Fibroblast of mammary gland (primary cell): ENCODE measurements around the gene MBD3.

Experiments used
- DNase-seq: peaks from one replicate; pipeline ENCODE4 v3.0.0-alpha.2; 2010; ENCODE audit warnings: low read depth
- H3K4me3 ChIP-seq: 2 replicates; pipeline ENCODE4 v1.5.1; 2011; ENCODE audit warnings: low read depth, mild to moderate bottlenecking, low read length, moderate library complexity; ENCODE audit not compliant: control insufficient read depth
- TF ChIP-seq, protein P1 (sequence below): conservative IDR thresholded peaks from 2 replicates; pipeline ENCODE4 v1.5.1; 2011; ENCODE audit warnings: low read depth, low read length, inconsistent platforms; ENCODE audit not compliant: control insufficient read depth, insufficient read depth

MBD3 gene

DNA sequence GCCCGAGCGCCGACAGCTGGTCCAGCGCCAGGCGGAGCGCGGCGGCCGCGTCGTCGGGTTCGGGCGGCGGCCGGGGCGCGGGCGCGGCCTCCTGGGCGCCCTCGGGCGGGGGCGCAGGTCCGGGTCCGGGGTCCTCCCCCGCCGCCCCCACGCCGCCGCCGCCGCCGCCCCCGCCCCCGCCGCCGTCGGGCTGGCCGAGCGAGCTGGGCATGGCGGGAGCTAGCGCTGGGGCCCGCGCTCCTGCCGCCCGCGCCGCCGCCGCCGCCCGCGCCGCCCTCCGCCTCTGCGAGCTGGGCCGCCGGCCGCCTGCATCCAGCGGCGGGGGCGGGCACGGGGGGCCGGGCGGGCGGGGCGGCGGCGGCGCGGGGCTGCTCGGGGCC, 24.8 kb downstream of the MBD3 start:
- TF ChIP-seq, protein P1, sequence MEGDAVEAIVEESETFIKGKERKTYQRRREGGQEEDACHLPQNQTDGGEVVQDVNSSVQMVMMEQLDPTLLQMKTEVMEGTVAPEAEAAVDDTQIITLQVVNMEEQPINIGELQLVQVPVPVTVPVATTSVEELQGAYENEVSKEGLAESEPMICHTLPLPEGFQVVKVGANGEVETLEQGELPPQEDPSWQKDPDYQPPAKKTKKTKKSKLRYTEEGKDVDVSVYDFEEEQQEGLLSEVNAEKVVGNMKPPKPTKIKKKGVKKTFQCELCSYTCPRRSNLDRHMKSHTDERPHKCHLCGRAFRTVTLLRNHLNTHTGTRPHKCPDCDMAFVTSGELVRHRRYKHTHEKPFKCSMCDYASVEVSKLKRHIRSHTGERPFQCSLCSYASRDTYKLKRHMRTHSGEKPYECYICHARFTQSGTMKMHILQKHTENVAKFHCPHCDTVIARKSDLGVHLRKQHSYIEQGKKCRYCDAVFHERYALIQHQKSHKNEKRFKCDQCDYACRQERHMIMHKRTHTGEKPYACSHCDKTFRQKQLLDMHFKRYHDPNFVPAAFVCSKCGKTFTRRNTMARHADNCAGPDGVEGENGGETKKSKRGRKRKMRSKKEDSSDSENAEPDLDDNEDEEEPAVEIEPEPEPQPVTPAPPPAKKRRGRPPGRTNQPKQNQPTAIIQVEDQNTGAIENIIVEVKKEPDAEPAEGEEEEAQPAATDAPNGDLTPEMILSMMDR: no peak
- no peak for DNase-seq
- H3K4me3 ChIP-seq: no peak overlapping the region

DNA sequence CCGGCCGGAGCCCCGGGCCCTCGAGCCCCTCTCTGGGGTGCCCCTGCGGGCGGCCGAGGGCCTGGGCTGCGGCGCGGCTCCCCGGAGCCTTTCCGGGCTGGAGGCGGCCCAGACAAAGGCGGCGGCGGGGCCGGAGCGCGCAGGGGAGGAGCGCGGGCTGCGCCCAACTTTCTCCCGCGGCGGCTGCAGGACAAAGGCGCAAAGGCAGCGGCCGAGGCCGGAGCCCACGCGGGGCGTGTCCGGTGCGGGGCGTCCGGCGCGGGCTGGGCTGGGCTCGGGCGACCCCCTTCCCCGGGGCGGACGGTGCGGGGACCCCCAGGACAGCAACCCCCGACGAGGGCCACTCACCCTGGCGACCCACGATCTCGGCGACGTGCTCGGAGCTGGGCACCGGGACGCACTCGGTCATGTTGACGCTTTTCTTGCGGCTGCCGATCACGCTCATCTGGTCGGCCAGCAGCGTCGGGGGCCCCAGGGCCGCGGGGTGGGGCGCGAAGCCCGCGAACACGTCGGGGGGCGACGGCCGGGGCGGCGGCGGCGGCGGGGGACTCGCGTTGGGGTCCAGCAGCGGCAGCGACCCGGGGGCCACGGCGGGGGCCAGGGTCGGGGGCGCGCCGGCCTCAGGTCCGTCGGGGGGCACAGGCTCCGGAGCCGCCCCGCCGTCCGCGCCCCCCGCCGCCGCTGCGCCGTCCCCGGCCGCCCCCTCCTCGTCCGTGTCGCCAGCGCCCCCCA, 25.4 kb downstream of the MBD3 start:
- peak overlapping the region; percentile 62 for H3K4me3 ChIP-seq
- TF ChIP-seq, protein P1: no peak
- DNase-seq: no peak

DNA sequence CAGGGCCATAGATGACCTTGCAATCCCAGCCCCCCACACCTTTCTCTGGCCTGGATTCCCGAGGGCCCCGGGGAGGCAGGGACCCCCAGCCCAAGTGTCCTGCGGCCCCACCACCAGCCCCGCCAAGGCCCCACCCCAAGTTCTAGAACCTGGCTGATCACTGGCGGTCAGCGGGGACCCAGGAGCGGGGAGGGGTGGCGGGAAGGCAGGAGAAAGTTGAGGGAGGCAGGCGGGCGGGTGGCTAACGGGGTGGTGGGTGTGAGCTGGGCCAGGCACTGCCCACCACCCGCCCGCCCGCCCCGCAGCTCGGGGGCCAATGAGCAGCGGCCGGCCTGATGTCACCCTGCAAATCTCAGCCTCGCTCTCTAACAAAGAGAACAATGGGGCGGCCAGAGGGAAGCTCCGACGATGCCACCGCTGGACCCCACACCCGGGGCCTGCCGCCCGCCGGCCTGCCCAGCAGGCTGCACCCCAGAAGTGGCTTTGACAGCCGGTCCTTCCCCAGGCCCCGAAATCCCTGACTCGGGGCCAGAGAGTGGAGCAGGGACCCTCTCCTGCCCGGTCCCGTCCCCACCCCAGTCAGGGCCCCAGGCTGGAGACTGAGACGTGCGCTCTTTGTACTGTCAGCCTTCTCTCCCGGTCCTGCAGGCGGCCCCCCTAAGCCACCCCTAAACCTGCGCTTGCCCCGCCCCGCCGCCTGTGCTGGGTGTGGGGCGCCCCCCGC, 26.1 kb downstream of the MBD3 start:
- peak overlapping the region; percentile 62 for H3K4me3 ChIP-seq
- DNase-seq: peak; percentile 66
- TF ChIP-seq, protein P1: no peak

DNA sequence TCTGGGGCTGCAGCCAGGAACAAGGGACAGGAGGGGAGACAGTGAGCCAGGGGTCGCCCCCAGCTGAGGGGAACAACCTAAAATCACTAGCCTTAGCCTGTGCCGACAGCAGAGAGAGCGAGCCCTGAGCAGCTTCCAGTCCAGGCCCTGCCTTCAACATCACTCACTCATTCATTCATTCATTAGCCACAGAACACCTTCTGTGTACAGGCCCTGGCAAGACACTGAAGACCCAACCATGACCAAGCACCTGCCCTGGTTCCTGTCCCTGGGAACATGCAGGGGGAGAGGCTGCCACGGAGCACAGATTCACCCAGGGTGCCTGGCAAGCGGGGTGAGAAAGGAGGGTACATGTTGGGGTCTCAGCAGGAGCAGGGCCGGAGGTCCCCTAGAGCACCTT, 29.4 kb downstream of the MBD3 start:
- DNase-seq: no peak
- no peak overlapping the region for H3K4me3 ChIP-seq
- TF ChIP-seq, protein P1: no peak

DNA sequence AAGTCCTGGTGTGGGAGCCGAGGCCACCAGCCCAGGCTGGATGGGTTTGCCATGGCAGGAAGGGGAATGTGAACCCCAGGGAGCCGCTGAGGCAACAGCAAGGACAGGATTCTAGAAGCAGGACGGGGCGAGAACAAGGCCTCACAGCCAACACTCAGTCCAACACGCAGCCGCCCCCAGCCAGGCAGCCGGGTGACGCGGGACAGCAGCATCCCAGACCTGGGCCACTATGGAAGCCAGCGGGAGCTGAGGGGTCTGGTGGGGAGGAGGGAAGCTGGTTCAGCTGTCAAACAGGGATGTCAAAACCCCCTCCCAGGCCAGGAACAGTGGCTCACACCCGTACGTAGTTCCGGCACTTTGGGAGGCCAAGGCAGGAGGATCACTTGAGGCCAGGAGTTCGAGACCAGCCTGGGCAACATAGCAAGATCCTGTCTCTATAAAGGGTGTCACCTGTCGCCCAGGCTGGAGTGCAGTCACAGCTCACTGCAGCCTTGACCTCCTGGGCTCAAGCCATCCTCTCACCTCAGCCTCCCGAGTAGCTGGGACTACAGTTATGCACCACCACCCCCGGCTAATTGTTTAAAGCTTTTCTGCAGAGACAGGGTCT, 31.3 kb downstream of the MBD3 start:
- H3K4me3 ChIP-seq: no peak overlapping the region

DNA sequence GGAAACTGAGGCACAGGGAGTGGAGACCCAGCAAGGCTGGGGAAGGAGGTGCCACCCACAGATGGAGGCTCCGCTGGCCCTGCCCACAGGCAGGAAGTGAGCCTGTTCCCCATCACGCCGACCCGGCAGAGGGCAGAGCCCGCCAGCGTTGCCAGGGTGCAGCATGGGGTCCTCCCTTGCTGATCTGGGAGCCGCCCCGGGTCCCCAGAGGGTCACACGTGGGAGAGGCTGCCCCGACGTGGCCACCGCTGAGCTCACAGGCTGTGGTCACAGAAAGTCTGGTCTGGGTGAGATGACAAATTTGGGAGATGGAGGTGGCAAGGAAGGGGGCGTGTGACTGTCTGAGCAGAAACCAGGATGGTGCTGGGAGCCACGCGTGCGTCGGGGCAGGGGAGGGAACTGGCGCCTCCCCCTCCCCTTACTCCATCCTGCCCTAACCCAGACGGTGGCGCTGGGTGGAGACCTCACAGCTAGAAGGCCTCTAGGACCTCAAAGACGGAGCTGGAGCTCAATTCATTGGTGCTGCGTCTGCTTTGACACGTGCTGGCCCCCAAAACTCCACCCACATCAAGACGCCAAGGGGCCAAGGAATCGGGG, 32.3 kb downstream of the MBD3 start:
- no peak overlapping the region for H3K4me3 ChIP-seq
- DNase-seq: no peak
- TF ChIP-seq, protein P1: no peak

More for the DNA sequence above, 31.3 kb downstream of the MBD3 start:
- TF ChIP-seq, protein P1: no peak
- no peak for DNase-seq
